D721Med (cell line): Measurements from ENCODE around the gene KRTAP22-1.

Experiments used
- DNase-seq: peaks from one replicate; pipeline ENCODE4 v3.0.0; 2011; ENCODE audit warnings: low spot score; ENCODE audit not compliant: insufficient read length
- FAIRE-seq: peaks from 2 replicates; lab custom pipeline; 2011; peaks lifted over from hg19 to GRCh38; lab: Jason Lieb, UNC
- TF ChIP-seq, protein P1 (sequence below): IDR thresholded peaks from 2 replicates; pipeline ENCODE4 v1.5.1; 2012; ENCODE audit warnings: mild to moderate bottlenecking, control low read depth; ENCODE audit not compliant: insufficient read depth; ENCODE audit errors: missing control alignments

Gene KRTAP22-1

DNA sequence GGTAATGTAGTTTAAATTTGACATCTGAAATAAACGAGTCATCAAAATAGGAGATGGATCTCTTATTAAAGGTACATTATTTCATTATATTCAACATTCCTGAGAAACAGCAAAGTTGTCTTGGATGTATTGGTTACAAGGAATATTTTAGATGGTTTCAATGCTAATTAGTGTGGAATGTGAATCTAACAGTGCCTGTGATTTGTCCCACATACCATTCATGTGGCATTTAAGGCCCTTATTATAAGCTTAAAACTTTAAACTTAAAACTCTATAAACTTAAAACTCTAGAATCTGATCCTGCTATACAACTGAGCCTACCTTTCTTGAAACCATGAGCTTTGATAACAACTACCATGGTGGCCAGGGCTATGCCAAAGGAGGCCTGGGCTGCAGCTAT lies at the start of gene KRTAP22-1:
KRTAP22-1 (plus strand) TSS at position 301 of the 400 bp plus-strand sequence.
- TF ChIP-seq, protein P1, sequence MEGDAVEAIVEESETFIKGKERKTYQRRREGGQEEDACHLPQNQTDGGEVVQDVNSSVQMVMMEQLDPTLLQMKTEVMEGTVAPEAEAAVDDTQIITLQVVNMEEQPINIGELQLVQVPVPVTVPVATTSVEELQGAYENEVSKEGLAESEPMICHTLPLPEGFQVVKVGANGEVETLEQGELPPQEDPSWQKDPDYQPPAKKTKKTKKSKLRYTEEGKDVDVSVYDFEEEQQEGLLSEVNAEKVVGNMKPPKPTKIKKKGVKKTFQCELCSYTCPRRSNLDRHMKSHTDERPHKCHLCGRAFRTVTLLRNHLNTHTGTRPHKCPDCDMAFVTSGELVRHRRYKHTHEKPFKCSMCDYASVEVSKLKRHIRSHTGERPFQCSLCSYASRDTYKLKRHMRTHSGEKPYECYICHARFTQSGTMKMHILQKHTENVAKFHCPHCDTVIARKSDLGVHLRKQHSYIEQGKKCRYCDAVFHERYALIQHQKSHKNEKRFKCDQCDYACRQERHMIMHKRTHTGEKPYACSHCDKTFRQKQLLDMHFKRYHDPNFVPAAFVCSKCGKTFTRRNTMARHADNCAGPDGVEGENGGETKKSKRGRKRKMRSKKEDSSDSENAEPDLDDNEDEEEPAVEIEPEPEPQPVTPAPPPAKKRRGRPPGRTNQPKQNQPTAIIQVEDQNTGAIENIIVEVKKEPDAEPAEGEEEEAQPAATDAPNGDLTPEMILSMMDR, result no peak
- no peak for DNase-seq
- FAIRE-seq, result no peak

DNA sequence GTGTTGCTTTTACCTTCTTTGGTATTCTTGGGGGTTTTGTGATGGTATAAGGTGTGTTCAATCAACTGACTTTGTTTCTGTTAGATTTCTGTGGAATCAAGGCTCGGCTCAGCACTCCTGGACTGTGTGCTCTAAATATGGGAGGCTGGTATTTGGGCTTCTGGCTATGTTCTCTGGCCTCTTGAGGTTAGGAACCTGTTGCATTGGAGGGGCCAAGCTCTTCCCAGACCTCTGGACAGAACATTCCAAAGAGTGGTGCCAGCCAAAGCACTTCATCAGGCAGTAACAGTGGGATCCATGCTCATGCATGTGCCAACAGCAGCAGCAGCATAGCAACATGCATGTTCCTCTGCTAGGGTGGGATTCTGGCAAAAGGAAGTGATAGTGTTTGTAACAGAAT lies 48.1 kb upstream of the KRTAP22-1 start:
- DNase-seq, result no peak

DNA sequence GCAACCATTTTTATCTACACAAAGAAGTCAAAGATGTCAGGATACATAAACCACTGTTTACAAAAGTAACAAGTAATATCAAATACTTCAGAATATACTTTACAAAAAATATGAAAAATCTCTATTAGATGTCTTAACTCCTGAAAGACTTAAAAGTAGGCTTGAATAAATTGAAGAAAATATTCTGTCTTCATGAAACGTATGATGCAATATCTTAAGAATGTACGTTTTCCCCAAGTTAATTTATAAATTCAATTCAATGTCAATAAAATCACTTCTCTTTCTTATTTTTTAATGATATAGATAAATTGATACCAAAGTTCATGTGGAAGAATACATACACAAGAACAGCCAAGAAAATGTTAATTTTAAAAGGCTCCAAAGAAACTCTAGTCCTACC lies 45.8 kb upstream of the KRTAP22-1 start:
- no peak for DNase-seq
- TF ChIP-seq, protein P1, result no peak
- FAIRE-seq, result no peak

More for the DNA sequence above, 48.1 kb upstream of the KRTAP22-1 start:
- FAIRE-seq, result no peak
- TF ChIP-seq, protein P1, result no peak

DNA sequence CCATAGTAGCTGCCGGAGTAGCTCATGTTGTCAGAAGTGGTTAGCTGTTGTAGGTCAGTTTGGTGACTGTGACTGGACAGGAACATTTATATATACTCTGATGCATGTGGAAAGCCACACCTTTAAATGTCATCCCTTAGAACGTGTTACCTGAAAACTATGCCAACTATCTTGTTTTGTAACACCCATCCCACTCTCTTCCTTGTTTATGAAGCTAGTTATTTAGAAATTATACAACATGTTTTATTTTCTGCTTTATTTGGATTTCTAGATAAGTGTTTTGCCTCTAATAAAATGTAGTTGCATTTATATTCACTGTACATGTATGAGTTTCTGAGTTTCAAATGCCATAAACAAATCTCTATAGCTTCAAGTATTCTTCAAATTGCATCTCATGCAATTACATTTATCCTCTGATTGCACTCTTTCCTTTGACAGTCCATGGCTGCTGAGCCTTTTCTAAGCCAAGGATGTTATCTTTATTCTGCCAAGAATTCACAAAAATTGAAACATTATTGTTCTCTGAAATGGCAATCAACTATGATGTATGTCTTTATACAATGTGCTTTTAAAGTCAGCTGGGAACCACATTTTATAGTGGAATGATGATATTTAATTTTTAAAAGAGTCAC lies 39.5 kb upstream of the KRTAP22-1 start, which contains the start of gene KRTAP19-7:
KRTAP19-7 (minus strand) TSS at position 51 of the 632 bp plus-strand sequence; CDS start at position 26, 25 bp downstream.
- no peak for FAIRE-seq
- DNase-seq, result no peak
- TF ChIP-seq, protein P1, result no peak

DNA sequence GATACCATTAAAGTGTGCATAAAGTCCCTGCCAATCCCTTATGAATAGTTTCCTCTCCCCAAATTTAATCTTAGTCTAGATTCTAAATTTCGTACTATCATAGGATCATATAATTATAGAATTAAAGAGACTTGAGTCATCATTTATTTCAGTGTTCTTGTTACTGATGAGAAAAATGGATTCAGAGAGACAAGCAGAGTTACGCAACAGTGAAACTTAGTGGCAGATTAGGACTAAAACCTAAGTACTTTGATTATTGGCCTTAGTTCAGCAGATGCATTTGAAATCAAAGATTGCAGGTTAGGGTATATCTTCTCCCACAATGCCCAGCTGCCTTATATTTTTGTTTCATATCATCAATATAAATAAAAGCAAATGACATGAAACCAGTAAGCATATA lies 38.9 kb upstream of the KRTAP22-1 start:
- DNase-seq (no peak), FAIRE-seq (no peak)
- TF ChIP-seq, protein P1, result no peak

DNA sequence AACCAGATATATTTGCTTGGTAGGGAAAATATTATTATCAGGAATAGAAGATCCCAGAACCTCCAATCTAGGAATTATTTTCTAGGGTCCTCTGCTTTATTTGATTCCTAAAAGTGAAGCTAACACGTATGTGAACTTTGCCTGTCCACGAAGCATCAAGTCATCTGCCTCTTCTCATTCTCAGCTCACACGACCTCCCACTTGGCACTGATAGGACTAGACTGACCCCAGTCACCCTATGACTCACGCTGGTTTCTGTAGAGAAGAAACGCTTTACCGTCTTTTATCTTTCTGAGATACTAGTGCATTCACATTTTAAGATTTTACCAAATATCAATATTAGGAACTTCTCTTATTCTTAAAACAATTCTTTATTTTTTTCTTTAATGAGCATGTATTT lies 37.8 kb upstream of the KRTAP22-1 start:
- no peak for FAIRE-seq
- DNase-seq, result no peak
- TF ChIP-seq, protein P1, result no peak

DNA sequence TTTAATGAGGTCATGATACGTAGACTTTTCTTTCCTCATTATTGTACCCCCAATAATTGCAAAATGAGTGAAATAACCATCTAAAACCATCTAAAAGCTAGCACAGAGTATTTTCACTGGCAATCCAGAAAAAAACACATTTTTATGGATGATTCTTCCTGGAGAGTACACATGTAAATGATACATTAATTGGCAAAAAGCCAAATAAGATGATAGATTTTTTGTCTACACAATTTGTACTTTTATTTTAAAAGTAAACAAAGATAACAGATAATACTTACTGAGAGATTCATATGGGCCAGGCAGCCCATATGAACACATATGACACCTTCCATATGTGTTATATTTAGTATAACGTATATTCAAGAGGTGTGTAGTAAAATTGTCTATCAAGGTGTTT lies 37.3 kb upstream of the KRTAP22-1 start:
- TF ChIP-seq, protein P1, result no peak
- DNase-seq (no peak), FAIRE-seq (no peak)
